Panc1 (cell line): Measurements from ENCODE around the gene HDGFL1. TPM values are rescaled to one million over a fixed set of nuclear protein-coding genes. Genes with fewer than 3 reads are reported as not detected.

Experiments used
- ATAC-seq: fragments of 200-7000 bp; cut with Tn5 transposase; 2 replicates; pipeline ENCODE4 v1.9.1; 2020; ENCODE audit warnings: mild to moderate bottlenecking, moderate library complexity
- Bru-seq: library from RNA; stranded (reverse); fragments of 400-500 nt; gene quantifications from one replicate; lab custom pipeline; 2021; lab: Mats Ljungman, UMichigan
- BruChase-seq, 2 experiments: library from RNA; stranded (reverse); fragments of 400-500 nt; gene quantifications; one replicate each; lab custom pipeline; 2021; lab: Mats Ljungman, UMichigan
- BruUV-seq: library from RNA; stranded (reverse); fragments of 400-500 nt; replicated peaks from 2 replicates; lab custom pipeline; 2021; lab: Mats Ljungman, UMichigan
- CTCF ChIA-PET: fragments of 300-600 bp; sonication (Branson Sonifier 250); formaldehyde crosslinking; loops from one replicate; lab custom pipeline; 2022; ENCODE audit warnings: antibody characterized with exemption; lab: Charles Lee
- POLR2A ChIA-PET: fragments of 300-600 bp; sonication (Branson Sonifier 250); formaldehyde crosslinking; loops from one replicate; lab custom pipeline; 2022; ENCODE audit warnings: antibody characterized with exemption; lab: Charles Lee
- DNase-seq: peaks from one replicate; pipeline ENCODE4 v3.0.0-alpha.2; 2010; ENCODE audit warnings: low read depth, low spot score
- H3K27ac ChIP-seq: 2 replicates; pipeline ENCODE4 v1.5.1; 2011; ENCODE audit warnings: mild to moderate bottlenecking, low read length, inconsistent platforms
- H3K27me3 ChIP-seq: fragments of 200-500 bp; sonication (Bioruptor generic); 2 replicates; pipeline ENCODE4 v1.6.0; 2014; ENCODE audit warnings: low read length, inconsistent platforms; ENCODE audit not compliant: control insufficient read depth, insufficient read depth
- H3K36me3 ChIP-seq: fragments of 200-500 bp; sonication (Bioruptor generic); 2 replicates; pipeline ENCODE4 v1.5.1; 2014; ENCODE audit warnings: inconsistent platforms, mild to moderate bottlenecking, low read length, moderate library complexity; ENCODE audit not compliant: control insufficient read depth, insufficient read depth
- H3K4me1 ChIP-seq: 2 replicates; pipeline ENCODE4 v1.5.1; 2011; ENCODE audit warnings: inconsistent platforms, mild to moderate bottlenecking, low read length, moderate library complexity; ENCODE audit not compliant: control insufficient read depth, insufficient read depth
- H3K4me3 ChIP-seq, 2 experiments: 2 replicates each; pipeline ENCODE4 v1.5.1; 2011 to 2012; ENCODE audit warnings: low read depth in 2 of 2, low read length in 2 of 2, mild to moderate bottlenecking in 2 of 2, inconsistent platforms in 1 of 2, moderate library complexity in 1 of 2
- H3K9me3 ChIP-seq: fragments of 200-500 bp; sonication (Bioruptor generic); 2 replicates; pipeline ENCODE4 v1.5.1; 2014; ENCODE audit warnings: low read depth, mild to moderate bottlenecking, inconsistent platforms, low read length, moderate library complexity; ENCODE audit not compliant: control insufficient read depth, insufficient read depth
- CTCF ChIP-seq: fragments of 450-650 bp; IDR thresholded peaks from 2 replicates; pipeline ENCODE4 v1.5.1; 2017; ENCODE audit warnings: mild to moderate bottlenecking
- POLR2AphosphoS5 ChIP-seq: IDR thresholded peaks from 2 replicates; pipeline ENCODE4 v1.6.1; 2012; ENCODE audit warnings: mild to moderate bottlenecking, low read depth, low read length, moderate library complexity
- SIN3A ChIP-seq: IDR thresholded peaks from 2 replicates; pipeline ENCODE4 v1.6.1; 2012; ENCODE audit warnings: low read depth, mild to moderate bottlenecking, low read length, moderate library complexity, borderline replicate concordance; ENCODE audit not compliant: insufficient read depth
- TCF7L2 ChIP-seq: IDR thresholded peaks from 2 replicates; pipeline ENCODE4 v1.6.1; 2011; ENCODE audit warnings: mild to moderate bottlenecking, low read depth, low read length, inconsistent platforms
- in situ Hi-C: cut with HindIII; loops from 2 replicates; pipeline ENCODE4 v1.10.0; 2016; ENCODE audit warnings: low sequenced_read_pairs, low pct_unique_long_range_greater_than_20kb
- intact Hi-C: fragments of 100-400 bp; cut with micrococcal nuclease; formaldehyde crosslinking; loops from one replicate; pipeline ENCODE4 v1.10.0; 2022; ENCODE audit not compliant: unreplicated experiment
- long read RNA-seq: library from polyadenylated mRNA; unstranded; transcript quantifications from one replicate; pipeline ENCODE4 v2.0.0, GENCODE V29; 2021; ENCODE audit not compliant: unreplicated experiment
- polyA plus RNA-seq: library from polyadenylated mRNA; unstranded; fragments of >200 nt; gene quantifications from one replicate; pipeline ENCODE4 v1.2.1, GENCODE V29; 2012; ENCODE audit warnings: missing spikeins; ENCODE audit not compliant: insufficient read length
- total RNA-seq: library from RNA; stranded (reverse); gene quantifications from one replicate; pipeline ENCODE4 v1.2.1, GENCODE V29; 2021; ENCODE audit not compliant: unreplicated experiment
- TF ChIP-seq, protein P1 (sequence below), 2 experiments: IDR thresholded peaks; 2 replicates each; pipeline ENCODE4 v1.6.1; 2011 to 2012; ENCODE audit warnings: low read depth in 2 of 2, control low read depth in 1 of 2, low read length in 1 of 2, mild to moderate bottlenecking in 1 of 2, moderate library complexity in 1 of 2; ENCODE audit not compliant: insufficient read depth in 1 of 2

HDGFL1 gene
- total RNA-seq (not detected), Bru-seq, nascent RNA (not detected), BruChase-seq, experiment 1, labeled RNA remaining after a 2-hour chase (percentile 19 among the genes with signal in this experiment), BruChase-seq, experiment 2, labeled RNA remaining after a 6-hour chase (not detected)
- not detected for polyA plus RNA-seq
- long read RNA-seq, result 0 reads

- TF ChIP-seq POLR2AphosphoS5, result no peak
- no peak for TF ChIP-seq SIN3A
- no peak for TF ChIP-seq CTCF
- TF ChIP-seq TCF7L2, result no peak
- TF ChIP-seq, protein P1, sequence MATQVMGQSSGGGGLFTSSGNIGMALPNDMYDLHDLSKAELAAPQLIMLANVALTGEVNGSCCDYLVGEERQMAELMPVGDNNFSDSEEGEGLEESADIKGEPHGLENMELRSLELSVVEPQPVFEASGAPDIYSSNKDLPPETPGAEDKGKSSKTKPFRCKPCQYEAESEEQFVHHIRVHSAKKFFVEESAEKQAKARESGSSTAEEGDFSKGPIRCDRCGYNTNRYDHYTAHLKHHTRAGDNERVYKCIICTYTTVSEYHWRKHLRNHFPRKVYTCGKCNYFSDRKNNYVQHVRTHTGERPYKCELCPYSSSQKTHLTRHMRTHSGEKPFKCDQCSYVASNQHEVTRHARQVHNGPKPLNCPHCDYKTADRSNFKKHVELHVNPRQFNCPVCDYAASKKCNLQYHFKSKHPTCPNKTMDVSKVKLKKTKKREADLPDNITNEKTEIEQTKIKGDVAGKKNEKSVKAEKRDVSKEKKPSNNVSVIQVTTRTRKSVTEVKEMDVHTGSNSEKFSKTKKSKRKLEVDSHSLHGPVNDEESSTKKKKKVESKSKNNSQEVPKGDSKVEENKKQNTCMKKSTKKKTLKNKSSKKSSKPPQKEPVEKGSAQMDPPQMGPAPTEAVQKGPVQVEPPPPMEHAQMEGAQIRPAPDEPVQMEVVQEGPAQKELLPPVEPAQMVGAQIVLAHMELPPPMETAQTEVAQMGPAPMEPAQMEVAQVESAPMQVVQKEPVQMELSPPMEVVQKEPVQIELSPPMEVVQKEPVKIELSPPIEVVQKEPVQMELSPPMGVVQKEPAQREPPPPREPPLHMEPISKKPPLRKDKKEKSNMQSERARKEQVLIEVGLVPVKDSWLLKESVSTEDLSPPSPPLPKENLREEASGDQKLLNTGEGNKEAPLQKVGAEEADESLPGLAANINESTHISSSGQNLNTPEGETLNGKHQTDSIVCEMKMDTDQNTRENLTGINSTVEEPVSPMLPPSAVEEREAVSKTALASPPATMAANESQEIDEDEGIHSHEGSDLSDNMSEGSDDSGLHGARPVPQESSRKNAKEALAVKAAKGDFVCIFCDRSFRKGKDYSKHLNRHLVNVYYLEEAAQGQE (IDR thresholded peaks at IDR 0.05; ENCODE audit: insufficient read depth in 1 of 2, low read depth in 2 of 2, low read length in 1 of 2), result no peak
- ChIA-PET POLR2A (no interaction called here), CTCF (no interaction called here)
- intact Hi-C loops, result no loop called here
- no peak for ATAC-seq
- Histone ChIP-seq H3K27me3 (no peaks in the 10 kb centered on the region), H3K9me3 (no peaks in the 10 kb centered on the region), H3K4me1 (no peaks in the 10 kb centered on the region), H3K36me3 (no peaks in the 10 kb centered on the region), H3K27ac (no peak within 1 kb of the TSS), H3K4me3 (no peak within 1 kb of the TSS)
- BruUV-seq, result no TSS peak
- DNase-seq, result no peak
- in situ Hi-C loops, result no loop called here
These were observed at the start of gene HDGFL1 for GRCh38 chr6:22569281-22570184. Gene HDGFL1, plus strand, starts transcription at chr6:22569566. Its CDS starts 10 bp downstream, at chr6:22569576.

DNA sequence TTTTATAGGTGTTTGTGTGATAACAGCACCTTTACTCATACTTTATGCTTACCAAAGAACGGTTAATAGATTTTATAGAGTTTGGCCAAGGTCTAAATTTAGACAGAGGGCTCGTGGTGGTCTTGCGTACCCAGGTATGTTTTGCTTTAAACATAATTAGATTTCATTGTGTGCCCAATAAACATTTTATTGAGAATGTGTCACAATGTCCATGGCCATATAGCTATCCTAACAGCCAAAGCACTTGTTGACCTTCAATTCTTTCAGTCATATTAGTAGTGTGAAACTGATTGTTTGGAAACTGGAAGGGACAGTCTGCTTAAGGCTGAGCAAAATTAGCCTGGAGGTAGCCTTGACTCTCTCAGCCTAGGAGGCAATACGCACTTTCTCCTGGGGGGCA, 48.3 kb upstream of the HDGFL1 start:
- H3K27me3 ChIP-seq, result no peaks in the 10 kb centered on the region
- H3K27ac ChIP-seq, result no peak overlapping the region
- no peak for TF ChIP-seq POLR2AphosphoS5
- no peak for TF ChIP-seq TCF7L2
- TF ChIP-seq SIN3A, result no peak
- TF ChIP-seq CTCF, result no peak
- TF ChIP-seq, protein P1 (IDR thresholded peaks at IDR 0.05; ENCODE audit: insufficient read depth in 1 of 2, low read depth in 2 of 2, low read length in 1 of 2), result no peak
- no peak overlapping the region for H3K4me3 ChIP-seq
- ChIA-PET CTCF (no interaction called here), POLR2A (interaction anchor here (1.0 kb wide), 1 partner anchor 177 kb away, joined by 4 read pairs; no protein-coding TSS in a partner anchor)
- ATAC-seq, result no peak
- in situ Hi-C loops (no loop called here), intact Hi-C loops (no loop called here)
- no peaks in the 10 kb centered on the region for H3K36me3 ChIP-seq
- DNase-seq, result no peak
- H3K4me1 ChIP-seq, result no peaks in the 10 kb centered on the region
- BruUV-seq, result no TSS peak
- H3K9me3 ChIP-seq, result no peaks in the 10 kb centered on the region
